Uterus (tissue), 2 donors: ENCODE results near the gene POLA1.

Source experiments
- POLR2A ChIP-seq, 2 donors: fragments of 450-650 bp; IDR thresholded peaks; one replicate each; pipeline ENCODE4 v1.6.1; 2016; ENCODE audit warnings: antibody characterized with exemption in 2 of 2, mild to moderate bottlenecking in 1 of 2, moderate library complexity in 1 of 2
- TF ChIP-seq, protein P1 (sequence below), 4 experiments: fragments of 200-600 bp in 2 of 4; fragments of 450-650 bp in 2 of 4; sonication (generic) in 2 of 4; IDR thresholded peaks; one replicate each; pipeline ENCODE4 v1.5.1; 2016 to 2019; ENCODE audit warnings: antibody characterized with exemption in 4 of 4, mild to moderate bottlenecking in 2 of 4, moderate library complexity in 1 of 4

DNA sequence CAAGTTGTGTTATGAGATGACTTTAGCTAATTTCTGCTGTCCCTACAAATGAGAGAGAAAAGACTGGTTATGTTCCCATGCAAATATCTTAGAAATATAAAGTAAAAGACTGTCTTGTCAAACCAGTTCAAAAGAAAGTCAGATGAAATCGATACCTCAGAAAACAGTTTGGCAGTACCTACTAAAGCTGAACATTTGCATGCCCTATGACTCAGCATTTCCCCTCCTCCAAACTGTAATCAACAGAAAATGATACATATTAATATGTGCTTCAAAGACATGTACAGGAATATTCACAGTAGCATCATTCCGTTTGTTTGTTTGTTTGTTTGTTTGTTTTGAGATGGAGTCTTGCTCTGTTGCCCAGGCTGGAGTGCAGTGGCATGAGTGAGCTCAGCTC, 231.7 kb downstream of the POLA1 start:
- TF ChIP-seq, protein P1, sequence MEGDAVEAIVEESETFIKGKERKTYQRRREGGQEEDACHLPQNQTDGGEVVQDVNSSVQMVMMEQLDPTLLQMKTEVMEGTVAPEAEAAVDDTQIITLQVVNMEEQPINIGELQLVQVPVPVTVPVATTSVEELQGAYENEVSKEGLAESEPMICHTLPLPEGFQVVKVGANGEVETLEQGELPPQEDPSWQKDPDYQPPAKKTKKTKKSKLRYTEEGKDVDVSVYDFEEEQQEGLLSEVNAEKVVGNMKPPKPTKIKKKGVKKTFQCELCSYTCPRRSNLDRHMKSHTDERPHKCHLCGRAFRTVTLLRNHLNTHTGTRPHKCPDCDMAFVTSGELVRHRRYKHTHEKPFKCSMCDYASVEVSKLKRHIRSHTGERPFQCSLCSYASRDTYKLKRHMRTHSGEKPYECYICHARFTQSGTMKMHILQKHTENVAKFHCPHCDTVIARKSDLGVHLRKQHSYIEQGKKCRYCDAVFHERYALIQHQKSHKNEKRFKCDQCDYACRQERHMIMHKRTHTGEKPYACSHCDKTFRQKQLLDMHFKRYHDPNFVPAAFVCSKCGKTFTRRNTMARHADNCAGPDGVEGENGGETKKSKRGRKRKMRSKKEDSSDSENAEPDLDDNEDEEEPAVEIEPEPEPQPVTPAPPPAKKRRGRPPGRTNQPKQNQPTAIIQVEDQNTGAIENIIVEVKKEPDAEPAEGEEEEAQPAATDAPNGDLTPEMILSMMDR (IDR thresholded peaks at IDR 0.05): no peak
- no peak for TF ChIP-seq POLR2A (IDR thresholded peaks at IDR 0.05)
